BE2C (cell line): Measurements from ENCODE around the gene MDM2.

ENCODE experiments used
- DNase-seq: peaks from one replicate; pipeline ENCODE4 v3.0.0-alpha.2; 2020
- H3K27me3 ChIP-seq: fragments of 250-450 bp; sonication (Bioruptor Pico); 2 replicates; pipeline ENCODE4 v1.5.1; 2020; ENCODE audit warnings: mild to moderate bottlenecking
- H3K36me3 ChIP-seq: fragments of 250-450 bp; sonication (Bioruptor Pico); 2 replicates; pipeline ENCODE4 v1.5.1; 2020; ENCODE audit warnings: mild to moderate bottlenecking
- H3K4me1 ChIP-seq: fragments of 250-450 bp; sonication (Bioruptor Pico); 2 replicates; pipeline ENCODE4 v1.5.1; 2020
- H3K4me3 ChIP-seq: 2 replicates; pipeline ENCODE4 v1.5.1; 2011; ENCODE audit warnings: low read depth, low read length
- H3K9me3 ChIP-seq: fragments of 250-450 bp; sonication (Bioruptor Pico); 2 replicates; pipeline ENCODE4 v1.5.1; 2020
- TF ChIP-seq, protein P1 (sequence below): IDR thresholded peaks from 2 replicates; pipeline ENCODE4 v1.5.1; 2012; ENCODE audit warnings: mild to moderate bottlenecking, low read depth, low read length

Gene MDM2

DNA sequence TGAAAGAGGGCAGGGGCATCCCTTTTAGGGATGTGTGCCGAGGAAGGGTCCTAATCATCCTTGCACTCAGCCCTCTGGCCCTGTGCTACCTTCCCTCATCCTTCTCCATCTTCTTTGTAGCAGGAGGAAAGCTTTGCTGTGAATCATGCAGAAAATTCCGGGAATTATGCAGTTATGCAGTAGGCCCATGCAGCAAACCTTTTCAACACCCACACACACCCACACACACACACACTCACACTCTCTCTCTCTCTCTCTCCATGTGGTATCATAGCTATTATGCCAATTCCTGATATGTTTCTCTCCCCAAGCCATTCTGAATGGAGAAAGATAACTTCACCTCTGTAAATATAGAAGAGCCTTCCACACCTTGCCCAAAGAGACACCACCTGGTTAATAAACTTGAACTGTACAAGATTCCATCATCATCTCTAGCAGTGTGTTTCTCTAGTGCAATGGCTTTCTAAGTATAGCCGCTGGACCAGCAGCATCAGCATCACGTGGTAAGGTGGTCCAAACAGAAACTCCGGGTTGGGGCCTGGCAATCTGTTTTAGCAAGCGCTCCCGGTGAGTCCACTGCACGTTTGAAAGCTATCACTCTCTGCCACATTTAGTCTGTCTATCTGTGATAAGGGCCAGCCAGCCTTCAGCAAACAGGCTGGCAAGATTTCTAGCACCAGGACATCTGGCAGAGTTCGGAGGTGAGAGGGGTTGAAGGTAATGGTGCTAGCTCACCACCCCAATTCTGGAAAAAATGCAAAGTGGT is 57.6 kb downstream of the MDM2 start:
- H3K36me3 ChIP-seq, result no peaks in the 10 kb centered on the region
- no peaks in the 10 kb centered on the region for H3K9me3 ChIP-seq
- H3K27me3 ChIP-seq, result peaks cover 4% of the 10 kb centered on the region; the same call in 1 of the 2 replicates
- H3K4me3 ChIP-seq, result no peak overlapping the region
- H3K4me1 ChIP-seq, result no peaks in the 10 kb centered on the region
- TF ChIP-seq, protein P1, sequence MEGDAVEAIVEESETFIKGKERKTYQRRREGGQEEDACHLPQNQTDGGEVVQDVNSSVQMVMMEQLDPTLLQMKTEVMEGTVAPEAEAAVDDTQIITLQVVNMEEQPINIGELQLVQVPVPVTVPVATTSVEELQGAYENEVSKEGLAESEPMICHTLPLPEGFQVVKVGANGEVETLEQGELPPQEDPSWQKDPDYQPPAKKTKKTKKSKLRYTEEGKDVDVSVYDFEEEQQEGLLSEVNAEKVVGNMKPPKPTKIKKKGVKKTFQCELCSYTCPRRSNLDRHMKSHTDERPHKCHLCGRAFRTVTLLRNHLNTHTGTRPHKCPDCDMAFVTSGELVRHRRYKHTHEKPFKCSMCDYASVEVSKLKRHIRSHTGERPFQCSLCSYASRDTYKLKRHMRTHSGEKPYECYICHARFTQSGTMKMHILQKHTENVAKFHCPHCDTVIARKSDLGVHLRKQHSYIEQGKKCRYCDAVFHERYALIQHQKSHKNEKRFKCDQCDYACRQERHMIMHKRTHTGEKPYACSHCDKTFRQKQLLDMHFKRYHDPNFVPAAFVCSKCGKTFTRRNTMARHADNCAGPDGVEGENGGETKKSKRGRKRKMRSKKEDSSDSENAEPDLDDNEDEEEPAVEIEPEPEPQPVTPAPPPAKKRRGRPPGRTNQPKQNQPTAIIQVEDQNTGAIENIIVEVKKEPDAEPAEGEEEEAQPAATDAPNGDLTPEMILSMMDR, result no peak
- DNase-seq, result no peak

DNA sequence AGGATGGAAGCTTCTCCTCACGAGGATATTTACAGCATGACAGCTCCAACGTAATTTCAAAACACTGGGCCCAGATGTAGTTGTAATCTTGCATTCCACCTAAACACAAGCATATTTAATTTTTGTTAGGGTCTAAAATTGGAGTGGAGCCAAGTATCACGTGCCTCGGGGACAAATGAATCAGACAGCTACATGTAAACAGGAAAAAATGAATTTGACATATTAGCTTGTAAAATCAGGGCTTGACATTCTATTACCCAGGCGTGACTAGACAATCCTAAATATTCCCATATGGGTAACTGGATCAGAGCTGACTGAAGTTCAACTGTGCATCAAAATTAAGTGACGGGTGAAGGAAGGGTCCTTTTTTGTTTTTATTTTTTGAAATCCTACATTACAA is 59.0 kb downstream of the MDM2 start:
- H3K36me3 ChIP-seq, result no peaks in the 10 kb centered on the region

DNA sequence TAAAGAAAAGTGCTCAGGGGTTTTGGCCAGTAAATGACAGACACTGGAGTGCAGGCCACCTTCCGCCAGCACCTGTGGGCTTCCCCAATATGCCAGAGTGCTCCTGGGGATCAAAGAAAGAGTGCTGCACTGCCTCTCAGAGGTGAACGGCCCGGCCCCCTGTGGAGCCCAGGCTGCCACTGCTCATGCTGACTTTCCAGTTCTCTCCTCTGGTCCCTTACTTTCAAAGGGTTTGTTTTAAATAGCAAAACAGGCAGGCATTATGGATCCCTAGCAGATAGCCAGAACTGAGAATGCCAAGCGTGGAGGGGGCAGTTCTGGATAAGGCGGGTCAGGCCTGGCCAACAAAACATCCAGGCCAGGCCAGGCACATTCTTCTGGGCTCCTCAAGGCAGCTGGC is 59.6 kb downstream of the MDM2 start:
- Histone ChIP-seq H3K9me3 (no peaks in the 10 kb centered on the region), H3K27me3 (peaks cover 4% of the 10 kb centered on the region), H3K4me3 (no peak overlapping the region), H3K36me3 (no peaks in the 10 kb centered on the region), H3K4me1 (no peaks in the 10 kb centered on the region)
- TF ChIP-seq, protein P1, result no peak
- DNase-seq, result no peak

More for the DNA sequence above, 59.0 kb downstream of the MDM2 start:
- H3K9me3 ChIP-seq, result no peaks in the 10 kb centered on the region
- TF ChIP-seq, protein P1, result no peak
- no peak for DNase-seq
- H3K27me3 ChIP-seq, result peaks cover 4% of the 10 kb centered on the region
- H3K4me1 ChIP-seq, result no peaks in the 10 kb centered on the region
- H3K4me3 ChIP-seq, result no peak overlapping the region

DNA sequence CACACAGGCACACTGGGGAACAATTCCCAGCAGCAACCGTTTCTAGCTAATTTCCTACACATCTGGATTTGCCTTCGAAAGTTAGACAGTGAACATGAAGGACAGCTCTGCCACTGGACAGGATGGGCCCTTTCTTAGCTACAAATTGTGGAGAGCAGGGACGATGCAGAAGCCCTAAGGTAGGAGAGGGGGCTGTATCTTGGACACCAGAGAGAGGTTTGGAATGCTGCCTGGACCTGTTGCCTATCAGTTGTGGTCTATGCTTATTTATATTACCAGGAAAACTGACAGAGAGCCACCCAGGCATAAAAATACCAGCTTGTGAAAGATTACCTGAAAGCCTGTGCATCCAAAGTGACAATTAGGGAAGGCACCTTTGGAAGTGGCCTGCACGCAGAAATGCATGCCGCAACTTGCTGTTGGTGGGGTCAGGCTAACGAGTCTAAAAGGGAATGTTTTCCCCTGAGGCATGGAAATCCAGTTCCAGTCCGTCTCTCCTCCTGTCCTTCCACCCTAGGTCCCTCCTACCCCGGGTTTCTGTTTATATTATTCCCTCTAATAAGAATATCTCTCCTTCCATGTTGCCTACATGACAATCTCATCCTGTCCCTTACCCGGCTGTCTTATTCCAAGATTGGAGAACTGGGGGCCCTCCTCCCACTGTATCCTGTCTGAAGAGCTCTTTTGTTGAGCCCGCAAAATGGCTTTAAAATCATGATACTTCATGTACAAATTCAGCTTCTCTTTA is 60.2 kb downstream of the MDM2 start:
- no peaks in the 10 kb centered on the region for H3K4me1 ChIP-seq
- H3K9me3 ChIP-seq, result no peaks in the 10 kb centered on the region
- H3K4me3 ChIP-seq, result no peak overlapping the region
- no peak for DNase-seq
- TF ChIP-seq, protein P1, result no peak
- no peaks in the 10 kb centered on the region for H3K36me3 ChIP-seq
- H3K27me3 ChIP-seq, result peaks cover 4% of the 10 kb centered on the region

DNA sequence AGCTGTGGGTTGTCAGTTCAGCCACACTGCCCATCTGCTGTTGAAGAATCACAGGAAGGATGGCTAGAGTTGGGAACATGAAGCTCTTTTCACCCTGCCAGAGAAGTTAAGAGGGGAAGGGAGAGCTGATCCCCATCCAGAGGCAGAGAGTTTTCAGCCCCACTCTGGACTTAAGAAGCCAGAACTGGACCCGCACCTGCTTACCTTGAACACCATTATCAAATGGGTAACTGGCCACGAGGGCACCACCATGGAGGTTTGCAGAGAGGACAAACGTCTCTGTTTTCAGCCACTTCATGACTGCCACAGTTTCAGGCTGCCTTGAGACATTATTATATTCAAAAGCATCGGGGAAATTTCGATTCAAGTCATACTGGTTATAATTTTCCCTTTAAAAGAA is 62.0 kb downstream of the MDM2 start:
- Histone ChIP-seq H3K36me3 (no peaks in the 10 kb centered on the region), H3K9me3 (no peaks in the 10 kb centered on the region), H3K4me3 (no peak overlapping the region), H3K4me1 (no peaks in the 10 kb centered on the region), H3K27me3 (peaks cover 4% of the 10 kb centered on the region)
- no peak for DNase-seq
- TF ChIP-seq, protein P1, result no peak

DNA sequence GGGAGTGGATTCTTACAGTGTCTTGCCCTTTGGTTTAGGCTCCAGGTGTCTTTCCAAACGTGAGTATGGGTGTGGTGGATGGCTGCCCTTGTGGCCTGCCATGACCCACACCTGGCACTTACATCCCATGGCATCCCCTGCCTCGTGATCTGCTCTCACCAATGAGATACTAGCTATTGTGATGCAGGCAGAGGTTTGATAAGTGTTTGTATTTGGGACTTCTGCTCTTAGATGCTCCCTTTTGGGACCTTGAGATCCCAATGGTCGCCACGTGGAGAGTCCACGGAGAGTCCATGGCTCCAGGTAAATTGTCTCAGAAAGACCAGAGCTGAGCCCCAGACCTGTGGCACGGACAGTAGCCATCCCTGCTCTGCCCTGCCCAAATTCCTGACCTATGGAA is 62.5 kb downstream of the MDM2 start:
- Histone ChIP-seq H3K9me3 (no peaks in the 10 kb centered on the region), H3K4me1 (no peaks in the 10 kb centered on the region), H3K36me3 (no peaks in the 10 kb centered on the region), H3K27me3 (peaks cover 4% of the 10 kb centered on the region), H3K4me3 (no peak overlapping the region)
- TF ChIP-seq, protein P1, result no peak
- no peak for DNase-seq
